Neural progenitor cell (in vitro differentiated cells): ENCODE measurements around the gene ZNF576. TPM values are rescaled to one million over a fixed set of nuclear protein-coding genes. Genes with fewer than 3 reads are reported as not detected.

Experiments used
- DNase-seq: peaks from one replicate; pipeline ENCODE4 v3.0.0-alpha.2; 2016; ENCODE audit warnings: low spot score
- H2AFZ ChIP-seq: fragments of 200-600 bp; sonication (generic); replicated peaks from 2 replicates; pipeline ENCODE4 v1.6.1; 2016; ENCODE audit warnings: antibody characterized with exemption
- H3F3A ChIP-seq: fragments of 200-600 bp; sonication (generic); 2 replicates; pipeline ENCODE4 v1.6.1; 2016; ENCODE audit warnings: antibody characterized with exemption, low read depth
- H3K27ac ChIP-seq: fragments of 200-600 bp; sonication (generic); 2 replicates; pipeline ENCODE4 v1.5.1; 2016; ENCODE audit warnings: mild to moderate bottlenecking
- H3K27me3 ChIP-seq: fragments of 200-600 bp; sonication (generic); 2 replicates; pipeline ENCODE4 v1.6.1; 2016; ENCODE audit warnings: mild to moderate bottlenecking, moderate library complexity
- H3K36me3 ChIP-seq: fragments of 200-600 bp; sonication (generic); 2 replicates; pipeline ENCODE4 v1.5.1; 2016
- H3K4me1 ChIP-seq: fragments of 200-600 bp; sonication (generic); 2 replicates; pipeline ENCODE4 v1.6.1; 2016; ENCODE audit warnings: mixed run types
- H3K4me2 ChIP-seq: fragments of 200-600 bp; sonication (generic); 2 replicates; pipeline ENCODE4 v1.6.1; 2016
- H3K4me3 ChIP-seq: fragments of 200-600 bp; sonication (generic); 2 replicates; pipeline ENCODE4 v1.5.1; 2016
- H3K79me2 ChIP-seq: fragments of 200-600 bp; sonication (generic); 2 replicates; pipeline ENCODE4 v1.6.1; 2016; ENCODE audit warnings: low read depth
- H3K9ac ChIP-seq: fragments of 200-600 bp; sonication (generic); 2 replicates; pipeline ENCODE4 v1.6.1; 2016
- H3K9me3 ChIP-seq: fragments of 200-600 bp; sonication (generic); 2 replicates; pipeline ENCODE4 v1.5.1; 2016; ENCODE audit warnings: low read depth
- H4K20me1 ChIP-seq: fragments of 200-600 bp; sonication (generic); 2 replicates; pipeline ENCODE4 v1.6.1; 2016; ENCODE audit warnings: low read depth
- H3K27ac Mint-ChIP-seq: 3 replicates; pipeline ENCODE4 v1.8.0; 2021; ENCODE audit warnings: mixed read lengths
- H3K27me3 Mint-ChIP-seq: 2 replicates; pipeline ENCODE4 v1.8.0; 2022; ENCODE audit warnings: low read depth, mild to moderate bottlenecking, inconsistent platforms, moderate library complexity, mixed read lengths; ENCODE audit not compliant: insufficient read depth
- H3K36me3 Mint-ChIP-seq: 3 replicates; pipeline ENCODE4 v1.8.0; 2021; ENCODE audit warnings: mixed read lengths
- H3K4me1 Mint-ChIP-seq: 3 replicates; pipeline ENCODE4 v1.8.0; 2021; ENCODE audit warnings: mixed read lengths
- H3K4me3 Mint-ChIP-seq: 3 replicates; pipeline ENCODE4 v1.8.0; 2021; ENCODE audit warnings: mild to moderate bottlenecking, moderate library complexity, mixed read lengths
- H3K9me3 Mint-ChIP-seq: 3 replicates; pipeline ENCODE4 v1.8.0; 2020; ENCODE audit warnings: mixed read lengths
- CTCF ChIP-seq: fragments of 200-600 bp; sonication (generic); IDR thresholded peaks from 2 replicates; pipeline ENCODE4 v1.5.1; 2017; ENCODE audit warnings: antibody characterized with exemption, mild to moderate bottlenecking
- EZH2 ChIP-seq: fragments of 200-600 bp; sonication (generic); IDR thresholded peaks from 2 replicates; pipeline ENCODE4 v1.6.1; 2017; ENCODE audit warnings: antibody characterized with exemption, mild to moderate bottlenecking, moderate library complexity
- EZH2phosphoT487 ChIP-seq: fragments of 200-600 bp; sonication (generic); IDR thresholded peaks from 2 replicates; pipeline ENCODE4 v1.6.1; 2017; ENCODE audit warnings: antibody characterized with exemption
- total RNA-seq: library from RNA; depleted of rRNA; stranded (reverse); fragments of >200 nt; gene quantifications from 2 replicates; pipeline ENCODE4 v1.2.3, GENCODE V29; 2015; ENCODE audit warnings: low replicate concordance

The ZNF576 gene
- total RNA-seq, 1 donor from 2014 or later, result 6.8 TPM

- Histone ChIP-seq H4K20me1 (peaks cover 46% of the 10 kb centered on the region), H3K4me1 (peaks cover 4% of the 10 kb centered on the region), H3K4me3 (no peak overlapping the region), H3K79me2 (peaks cover 15% of the 10 kb centered on the region), H3K9ac (no peak overlapping the region), H2AFZ (no peak overlapping the region), H3K27me3 (no peaks in the 10 kb centered on the region), H3K9me3 (no peaks in the 10 kb centered on the region), H3K36me3 (no peaks in the 10 kb centered on the region), H3K4me2 (no peak overlapping the region), H3F3A (peaks cover 32% of the 10 kb centered on the region), H3K27ac (no peak overlapping the region)
- Mint-ChIP-seq H3K4me1 (peaks cover 18% of the 10 kb centered on the region), H3K4me3 (no peak overlapping the region), H3K27ac (no peak overlapping the region), H3K9me3 (no peaks in the 10 kb centered on the region), H3K27me3 (peaks cover under 1% of the 10 kb centered on the region), H3K36me3 (peaks cover 32% of the 10 kb centered on the region)
- DNase-seq, result peak; percentile 86
- no peak for TF ChIP-seq EZH2phosphoT487
- peak; percentile 56 for TF ChIP-seq CTCF
- no peak for TF ChIP-seq EZH2
These were observed 28.5 kb downstream of the ZNF576 start for GRCh38 chr19:43624933-43625332.

- H3K79me2 ChIP-seq, result peaks cover 6% of the 10 kb centered on the region
- DNase-seq, result peak; percentile 26
- H3K9me3 Mint-ChIP-seq, result no peaks in the 10 kb centered on the region
- H3K4me1 Mint-ChIP-seq, result peaks cover 9% of the 10 kb centered on the region
- H3K4me3 Mint-ChIP-seq, result no peak overlapping the region
- peaks cover 21% of the 10 kb centered on the region for H3F3A ChIP-seq
- no peak overlapping the region for H2AFZ ChIP-seq
- no peaks in the 10 kb centered on the region for H3K4me1 ChIP-seq
- no peak overlapping the region for H3K9ac ChIP-seq
- H3K27ac Mint-ChIP-seq, result no peak overlapping the region
- H3K4me3 ChIP-seq, result no peak overlapping the region
- H3K27me3 Mint-ChIP-seq, result no peaks in the 10 kb centered on the region
- H3K9me3 ChIP-seq, result no peaks in the 10 kb centered on the region
- no peaks in the 10 kb centered on the region for H3K36me3 ChIP-seq
- H4K20me1 ChIP-seq, result peaks cover 46% of the 10 kb centered on the region
- H3K36me3 Mint-ChIP-seq, result peaks cover 35% of the 10 kb centered on the region
- TF ChIP-seq EZH2, result no peak
- TF ChIP-seq CTCF, result no peak
- TF ChIP-seq EZH2phosphoT487, result no peak
- H3K27ac ChIP-seq, result no peak overlapping the region
- H3K27me3 ChIP-seq, result no peaks in the 10 kb centered on the region
- no peak overlapping the region for H3K4me2 ChIP-seq
These were observed 29.7 kb downstream of the ZNF576 start for GRCh38 chr19:43625918-43626579.

- H3K27ac ChIP-seq, result no peak overlapping the region
- no peaks in the 10 kb centered on the region for H3K27me3 ChIP-seq
- H2AFZ ChIP-seq, result no peak overlapping the region
- H3K4me1 ChIP-seq, result no peaks in the 10 kb centered on the region
- no peak for DNase-seq
- H3K27ac Mint-ChIP-seq, result peak overlapping the region; percentile 81
- peaks cover 21% of the 10 kb centered on the region for H3F3A ChIP-seq
- H3K9me3 ChIP-seq, result no peaks in the 10 kb centered on the region
- H3K27me3 Mint-ChIP-seq, result no peaks in the 10 kb centered on the region
- no peak overlapping the region for H3K9ac ChIP-seq
- peaks cover 6% of the 10 kb centered on the region for H3K4me1 Mint-ChIP-seq
- no peak for TF ChIP-seq EZH2
- TF ChIP-seq CTCF, result no peak
- no peak for TF ChIP-seq EZH2phosphoT487
- H3K4me3 ChIP-seq, result no peak overlapping the region
- no peaks in the 10 kb centered on the region for H3K36me3 ChIP-seq
- H3K4me2 ChIP-seq, result no peak overlapping the region
- H3K79me2 ChIP-seq, result peaks cover under 1% of the 10 kb centered on the region
- H3K9me3 Mint-ChIP-seq, result no peaks in the 10 kb centered on the region
- H4K20me1 ChIP-seq, result peaks cover 46% of the 10 kb centered on the region
- peaks cover 32% of the 10 kb centered on the region for H3K36me3 Mint-ChIP-seq
- H3K4me3 Mint-ChIP-seq, result no peak overlapping the region
These were observed 30.4 kb downstream of the ZNF576 start for GRCh38 chr19:43626838-43627237.
